HepG2 (cell line): ENCODE results near the gene PSMG1. TPM values are rescaled to one million over a fixed set of nuclear protein-coding genes. Genes with fewer than 3 reads are reported as not detected.

Source experiments
- DZIP1 ChIP-seq: sonication (generic); formaldehyde crosslinking; IDR thresholded peaks from 2 replicates; pipeline ENCODE4 v1.5.0; 2020; ENCODE audit warnings: mild to moderate bottlenecking, missing genetic modification reagents
- E2F5 ChIP-seq: sonication (generic); formaldehyde crosslinking; conservative IDR thresholded peaks from 2 replicates; pipeline ENCODE4 v1.4.0; 2020; ENCODE audit warnings: missing genetic modification reagents
- HNRNPUL1 ChIP-seq: fragments of 200-400 bp; formaldehyde crosslinking; IDR thresholded peaks from 2 replicates; pipeline ENCODE4 v1.6.1; 2017; ENCODE audit warnings: low read depth, mild to moderate bottlenecking, low read length, moderate library complexity
- JUND ChIP-seq: sonication (generic); formaldehyde crosslinking; IDR thresholded peaks from 2 replicates; pipeline ENCODE4 v1.8.0; 2022; ENCODE audit warnings: mild to moderate bottlenecking, missing genetic modification reagents
- NCOA1 ChIP-seq: sonication (generic); formaldehyde crosslinking; IDR thresholded peaks from 2 replicates; pipeline ENCODE4 v1.9.0; 2021; ENCODE audit warnings: missing genetic modification reagents
- PAXIP1 ChIP-seq: sonication (generic); formaldehyde crosslinking; conservative IDR thresholded peaks from 2 replicates; pipeline ENCODE4 v1.4.0; 2020; ENCODE audit warnings: mild to moderate bottlenecking, missing genetic modification reagents, moderate library complexity
- RERE ChIP-seq: IDR thresholded peaks from 2 replicates; pipeline ENCODE4 v1.6.1; 2016; ENCODE audit warnings: low read depth, missing genetic modification reagents, missing compliant biosample characterization
- RNF219 ChIP-seq: sonication (generic); formaldehyde crosslinking; IDR thresholded peaks from 2 replicates; pipeline ENCODE4 v1.5.0; 2020; ENCODE audit warnings: mild to moderate bottlenecking, missing genetic modification reagents
- TCF12 ChIP-seq, 2 experiments: fragments of 450-650 bp in 1 of 2; sonication (generic) in 1 of 2; formaldehyde crosslinking in 1 of 2; IDR thresholded peaks; 2 replicates each; pipeline versions ENCODE4 v1.6.1 to v1.8.0; 2017 to 2022; ENCODE audit warnings: antibody characterized with exemption in 1 of 2, mild to moderate bottlenecking in 1 of 2, missing genetic modification reagents in 1 of 2, moderate library complexity in 1 of 2
- TEAD3 ChIP-seq: optimal IDR thresholded peaks from 2 replicates; pipeline ENCODE3; 2016; ENCODE audit warnings: borderline replicate concordance
- ZNF550 ChIP-seq: sonication (generic); formaldehyde crosslinking; IDR thresholded peaks from 2 replicates; pipeline ENCODE4 v1.4.0; 2020; ENCODE audit warnings: mild to moderate bottlenecking, missing genetic modification reagents, borderline replicate concordance
- polyA plus RNA-seq, 8 experiments: library from polyadenylated mRNA; depleted of rRNA in 3 of 8; stranded (reverse) in 7 of 8; unstranded in 1 of 8; fragments of >200 nt; fragmentation: Illumina TruSeq in 4 of 8; extraction: Trizol in 4 of 8; gene quantifications; 2 replicates each; pipeline versions ENCODE4 v1.2.1 to v1.2.3, GENCODE V29; 2011 to 2016; ENCODE audit warnings: low read depth in 4 of 8, missing spikeins in 1 of 8, mixed read lengths in 1 of 8; ENCODE audit not compliant: insufficient read depth in 1 of 8
- total RNA-seq, 5 experiments: library from RNA; depleted of rRNA; stranded (reverse); fragments of >200 nt; fragmentation: Illumina TruSeq; extraction: Trizol; gene quantifications; 2 replicates each; pipeline ENCODE4 v1.2.3, GENCODE V29; 2016; ENCODE audit warnings: low read depth in 1 of 5

The PSMG1 gene
- total and polyA plus RNA-seq, 2 of the 13 experiments (the other 11 are each of a cell fraction or from before 2014, with no cell fraction given) = 63.6 to 173 TPM

- TF ChIP-seq RERE (CRISPR knock-in tag) (no peak), TCF12 (IDR thresholded peaks at IDR 0.05) (no peak), TCF12 (CRISPR knock-in tag; IDR thresholded peaks at IDR 0.05) (no peak), HNRNPUL1 (no peak), ZNF550 (CRISPR knock-in tag) (no peak), RNF219 (no peak), E2F5 (CRISPR knock-in tag) (no peak), DZIP1 (CRISPR knock-in tag) (no peak), JUND (CRISPR knock-in tag) (no peak), TEAD3 (peak; percentile 63), NCOA1 (CRISPR knock-in tag) (no peak), PAXIP1 (0 out of 2 replicates have a peak, but pooled peaks have one; percentile 33)
Observed at GRCh38 chr21:39132248-39132647, 51.0 kb downstream of the PSMG1 start (continued).
